Measurements from ENCODE around the gene ATP1B3.

GRCh38 chr3:141864281-141864970, 12.0 kb upstream of the ATP1B3 start:
- no peak for TF ChIP-seq POLR2A (IDR thresholded peaks at IDR 0.05; ENCODE audit: low read length)
- no peak for TF ChIP-seq GATA1 (IDR thresholded peaks at IDR 0.05; ENCODE audit: low read depth, low read length)
